RWPE2 (cell line): Measurements from ENCODE around the gene CCDC106.

ENCODE experiments used
- ATAC-seq: fragments of 200-7000 bp; cut with Tn5 transposase; 3 replicates; pipeline ENCODE4 v1.9.1; 2021; ENCODE audit warnings: low read depth
- DNase-seq: peaks from one replicate; pipeline ENCODE4 v3.0.0-alpha.2; 2020; ENCODE audit warnings: low spot score
- H3K27ac ChIP-seq: fragments of 450-650 bp; 2 replicates; pipeline ENCODE4 v1.5.1; 2017; ENCODE audit warnings: mild to moderate bottlenecking; ENCODE audit not compliant: poor library complexity, severe bottlenecking
- H3K27me3 ChIP-seq: fragments of 250-450 bp; sonication (Bioruptor Pico); 2 replicates; pipeline ENCODE4 v1.5.1; 2021; ENCODE audit warnings: mild to moderate bottlenecking, moderate library complexity; ENCODE audit not compliant: insufficient read depth, poor library complexity, severe bottlenecking
- H3K36me3 ChIP-seq: fragments of 250-450 bp; sonication (Bioruptor Pico); 2 replicates; pipeline ENCODE4 v1.5.1; 2020; ENCODE audit warnings: low read depth, mild to moderate bottlenecking, moderate library complexity
- H3K4me1 ChIP-seq: fragments of 250-450 bp; sonication (Bioruptor Pico); 2 replicates; pipeline ENCODE4 v1.5.1; 2021; ENCODE audit warnings: mild to moderate bottlenecking, moderate library complexity; ENCODE audit not compliant: insufficient read depth, poor library complexity, severe bottlenecking
- H3K4me3 ChIP-seq: fragments of 250-450 bp; sonication (Bioruptor Pico); 2 replicates; pipeline ENCODE4 v1.5.1; 2021; ENCODE audit warnings: mild to moderate bottlenecking, moderate library complexity; ENCODE audit not compliant: severe bottlenecking
- H3K9me3 ChIP-seq: fragments of 250-450 bp; sonication (Bioruptor Pico); 2 replicates; pipeline ENCODE4 v1.5.1; 2021; ENCODE audit warnings: mild to moderate bottlenecking, moderate library complexity; ENCODE audit not compliant: severe bottlenecking
- TF ChIP-seq, protein P1 (sequence below): fragments of 450-650 bp; IDR thresholded peaks from one replicate; pipeline ENCODE4 v1.5.1; 2017; ENCODE audit warnings: mild to moderate bottlenecking, moderate library complexity; ENCODE audit not compliant: poor library complexity, severe bottlenecking

The CCDC106 gene

DNA sequence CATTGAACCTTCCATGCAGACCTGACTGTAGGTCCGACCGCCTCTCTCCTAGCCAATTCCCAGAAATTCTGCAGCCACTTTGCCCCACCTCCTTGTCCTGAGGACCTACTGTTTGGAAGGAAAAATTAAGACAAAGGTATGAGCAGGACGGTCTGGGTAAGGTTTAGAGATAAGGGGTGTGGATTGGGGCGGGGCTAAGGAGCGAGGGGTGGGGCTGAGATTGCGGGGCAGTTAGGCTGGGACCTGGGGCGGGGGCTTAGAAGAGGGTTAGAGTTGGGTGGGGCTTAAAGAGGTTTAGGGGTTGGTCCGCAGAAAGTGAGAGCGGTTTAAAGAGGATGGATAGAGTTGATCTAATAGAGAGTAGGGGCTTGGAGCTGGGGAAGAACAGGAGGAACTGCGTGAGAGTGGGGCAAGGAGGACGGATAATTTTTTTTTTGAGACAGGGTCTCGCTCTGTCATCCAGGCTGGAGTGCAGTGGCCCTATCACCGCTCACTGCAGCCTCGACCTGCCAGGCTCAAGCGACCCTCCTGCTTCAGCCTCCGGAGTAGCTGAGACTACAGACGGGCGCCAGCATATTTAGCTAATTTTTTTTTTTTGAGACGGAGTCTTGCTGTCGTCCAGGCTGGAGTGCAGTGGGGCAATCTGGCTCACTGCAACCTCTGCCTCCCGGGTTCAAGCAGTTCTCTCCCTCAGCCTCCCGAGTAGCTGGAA lies 44.3 kb upstream of the CCDC106 start:
- Histone ChIP-seq H3K9me3 (no peaks in the 10 kb centered on the region), H3K27me3 (no peaks in the 10 kb centered on the region), H3K36me3 (peaks cover 15% of the 10 kb centered on the region), H3K4me3 (no peak overlapping the region), H3K27ac (peak overlapping the region; percentile 93), H3K4me1 (peaks cover 15% of the 10 kb centered on the region)
- TF ChIP-seq, protein P1, sequence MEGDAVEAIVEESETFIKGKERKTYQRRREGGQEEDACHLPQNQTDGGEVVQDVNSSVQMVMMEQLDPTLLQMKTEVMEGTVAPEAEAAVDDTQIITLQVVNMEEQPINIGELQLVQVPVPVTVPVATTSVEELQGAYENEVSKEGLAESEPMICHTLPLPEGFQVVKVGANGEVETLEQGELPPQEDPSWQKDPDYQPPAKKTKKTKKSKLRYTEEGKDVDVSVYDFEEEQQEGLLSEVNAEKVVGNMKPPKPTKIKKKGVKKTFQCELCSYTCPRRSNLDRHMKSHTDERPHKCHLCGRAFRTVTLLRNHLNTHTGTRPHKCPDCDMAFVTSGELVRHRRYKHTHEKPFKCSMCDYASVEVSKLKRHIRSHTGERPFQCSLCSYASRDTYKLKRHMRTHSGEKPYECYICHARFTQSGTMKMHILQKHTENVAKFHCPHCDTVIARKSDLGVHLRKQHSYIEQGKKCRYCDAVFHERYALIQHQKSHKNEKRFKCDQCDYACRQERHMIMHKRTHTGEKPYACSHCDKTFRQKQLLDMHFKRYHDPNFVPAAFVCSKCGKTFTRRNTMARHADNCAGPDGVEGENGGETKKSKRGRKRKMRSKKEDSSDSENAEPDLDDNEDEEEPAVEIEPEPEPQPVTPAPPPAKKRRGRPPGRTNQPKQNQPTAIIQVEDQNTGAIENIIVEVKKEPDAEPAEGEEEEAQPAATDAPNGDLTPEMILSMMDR: no peak
- no peak for DNase-seq
- ATAC-seq: no peak

DNA sequence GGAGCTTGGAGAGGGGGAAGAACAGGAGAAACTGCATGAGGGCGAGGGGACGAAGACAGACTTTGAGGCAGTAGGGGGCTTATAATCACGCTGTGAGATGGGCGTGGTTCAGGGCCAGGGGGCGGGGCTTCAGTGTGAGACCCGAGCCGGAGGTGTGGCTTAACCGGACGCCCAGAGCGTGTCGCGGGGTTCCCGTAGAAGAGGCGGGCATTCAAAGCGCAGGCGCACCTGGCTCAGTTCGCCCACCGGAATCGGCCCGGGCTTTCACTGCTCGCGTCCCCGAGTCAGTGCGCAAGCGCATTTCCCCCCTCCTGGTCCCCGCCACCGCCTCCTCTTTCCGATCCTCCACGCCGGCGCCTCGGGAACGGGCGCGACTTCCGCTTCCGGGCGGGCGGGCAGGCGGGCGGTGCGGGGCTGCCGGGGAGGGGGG lies 42.8 kb upstream of the CCDC106 start:
- peak; percentile 76 for ATAC-seq
- DNase-seq: peak; percentile 99

DNA sequence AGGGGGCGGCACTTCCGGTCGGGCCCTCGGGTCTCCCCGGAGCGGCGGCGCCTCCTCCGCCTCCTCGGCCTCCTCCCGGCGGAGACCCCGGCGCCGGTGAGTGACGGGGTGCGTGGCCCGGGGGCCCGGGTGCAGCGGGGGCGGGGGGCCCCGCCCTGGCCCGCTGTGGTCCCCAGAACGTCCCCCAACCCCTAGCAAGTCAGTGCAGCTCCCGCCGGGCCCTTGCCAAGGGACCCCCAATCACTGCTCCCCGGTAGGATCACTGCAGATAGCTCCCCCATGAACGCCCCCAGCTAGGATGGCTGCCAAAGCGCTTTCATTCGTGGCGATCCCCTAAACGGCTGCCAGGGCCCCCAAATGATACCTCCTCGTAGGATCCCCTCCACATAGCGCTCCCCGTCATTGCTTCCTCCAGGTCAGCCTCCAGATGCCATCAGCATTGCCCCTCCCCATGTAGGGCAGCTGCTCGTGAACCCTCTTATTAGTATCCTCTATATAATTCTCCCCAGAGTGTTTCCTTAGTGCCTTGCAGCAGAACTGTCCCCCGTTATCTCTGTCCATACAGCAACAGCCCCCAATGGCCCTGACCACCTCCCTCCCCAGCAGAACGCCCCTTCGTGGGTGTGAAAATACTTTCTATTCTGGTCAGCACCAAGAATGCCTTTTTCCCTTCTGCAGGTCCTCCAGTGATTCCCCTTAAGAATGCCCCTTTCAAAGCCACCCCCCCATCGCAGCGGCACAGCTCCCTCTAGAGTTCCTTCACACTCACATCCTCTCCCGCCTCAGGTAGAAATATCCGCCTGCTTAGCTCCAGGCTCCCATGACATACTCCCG lies 42.2 kb upstream of the CCDC106 start, which contains the start of gene ZNF865:
Gene ZNF865, plus strand, starts transcription at position 11 of the 834 bp plus-strand sequence. CDS start 7,972 bp downstream, outside the sequence.
- Histone ChIP-seq H3K4me1 (peaks cover 13% of the 10 kb centered on the region), H3K4me3 (peak within 1 kb of the TSS; percentile 79), H3K9me3 (no peaks in the 10 kb centered on the region), H3K27me3 (no peaks in the 10 kb centered on the region), H3K36me3 (peaks cover 33% of the 10 kb centered on the region), H3K27ac (peak within 1 kb of the TSS; percentile 93)
- ATAC-seq (peak; percentile 55), DNase-seq (no peak)
- TF ChIP-seq, protein P1: peak; percentile 89

More for the DNA sequence above, 42.8 kb upstream of the CCDC106 start:
- H3K9me3 ChIP-seq: no peaks in the 10 kb centered on the region
- H3K27ac ChIP-seq: peak overlapping the region; percentile 93
- no peaks in the 10 kb centered on the region for H3K27me3 ChIP-seq
- peaks cover 30% of the 10 kb centered on the region for H3K36me3 ChIP-seq
- peak overlapping the region; percentile 79 for H3K4me3 ChIP-seq
- TF ChIP-seq, protein P1: no peak
- H3K4me1 ChIP-seq: peaks cover 15% of the 10 kb centered on the region

DNA sequence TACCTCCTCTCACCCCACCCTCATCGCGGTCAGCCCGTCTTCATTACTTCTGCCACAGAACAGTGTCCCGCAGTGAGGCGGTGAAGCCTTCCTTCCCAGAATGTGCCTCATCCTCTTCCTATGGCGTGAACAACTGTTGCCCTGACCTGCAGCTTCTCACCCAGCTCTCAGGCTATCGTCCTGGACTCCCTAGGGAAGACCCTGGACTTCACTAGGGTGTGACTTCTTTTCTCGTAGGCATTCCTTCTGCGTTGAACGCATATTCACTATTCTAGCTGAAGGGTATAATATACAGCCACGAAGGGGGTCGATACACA lies 41.6 kb upstream of the CCDC106 start:
- H3K36me3 ChIP-seq: peaks cover 33% of the 10 kb centered on the region
- TF ChIP-seq, protein P1: peak; percentile 59
- H3K9me3 ChIP-seq: no peaks in the 10 kb centered on the region
- DNase-seq: no peak
- H3K27me3 ChIP-seq: no peaks in the 10 kb centered on the region
- H3K4me3 ChIP-seq: peak overlapping the region; percentile 79
- H3K27ac ChIP-seq: peak overlapping the region; percentile 93
- no peak for ATAC-seq
- peaks cover 7% of the 10 kb centered on the region for H3K4me1 ChIP-seq
